Neuronal stem cell (in vitro differentiated cells): ENCODE data around the gene CLIP1.

Experiments used
- DNase-seq: peaks from one replicate; pipeline ENCODE4 v3.0.0-alpha.2; 2013; ENCODE audit warnings: low spot score
- H2AFZ ChIP-seq: one replicate; pipeline ENCODE4 v1.6.1; 2013; ENCODE audit warnings: mild to moderate bottlenecking, low read length, inconsistent platforms
- H2AK5ac ChIP-seq: 2 replicates; pipeline ENCODE4 v1.6.1; 2013; ENCODE audit warnings: low read depth, mild to moderate bottlenecking, inconsistent platforms, low read length, moderate library complexity, mixed read lengths
- H2BK120ac ChIP-seq: 2 replicates; pipeline ENCODE4 v1.6.1; 2013; ENCODE audit warnings: low read depth, mild to moderate bottlenecking, inconsistent platforms, low read length, moderate library complexity, mixed read lengths
- H2BK12ac ChIP-seq: one replicate; pipeline ENCODE4 v1.6.1; 2013; ENCODE audit warnings: low read length, inconsistent platforms
- H2BK15ac ChIP-seq: 2 replicates; pipeline ENCODE4 v1.6.1; 2013; ENCODE audit warnings: mild to moderate bottlenecking, low read length, inconsistent platforms, mixed read lengths
- H2BK5ac ChIP-seq: one replicate; pipeline ENCODE4 v1.6.1; 2013; ENCODE audit warnings: inconsistent platforms, mild to moderate bottlenecking, low read length, moderate library complexity
- H3K14ac ChIP-seq: one replicate; pipeline ENCODE4 v1.6.1; 2013; ENCODE audit warnings: low read length, inconsistent platforms
- H3K18ac ChIP-seq: 2 replicates; pipeline ENCODE4 v1.6.1; 2013; ENCODE audit warnings: low read length, inconsistent platforms
- H3K23ac ChIP-seq: 2 replicates; pipeline ENCODE4 v1.6.1; 2013; ENCODE audit warnings: low read depth, mild to moderate bottlenecking, mixed read lengths, low read length, inconsistent platforms; ENCODE audit not compliant: poor library complexity
- H3K27ac ChIP-seq: replicated peaks from 3 replicates; pipeline ENCODE4 v1.5.1; 2013; ENCODE audit warnings: low read length, inconsistent platforms
- H3K27me3 ChIP-seq, 3 experiments: 2 replicates each; pipeline ENCODE4 v1.6.1; 2013; ENCODE audit warnings: low read length in 3 of 3, mild to moderate bottlenecking in 2 of 3, inconsistent platforms in 1 of 3, low read depth in 1 of 3, mixed read lengths in 1 of 3, moderate library complexity in 1 of 3; ENCODE audit not compliant: control insufficient read depth in 3 of 3, insufficient read depth in 3 of 3
- H3K36me3 ChIP-seq, 2 donors: replicated peaks in 1 of 2; 2 replicates each; pipeline ENCODE4 v1.6.1; 2013; ENCODE audit warnings: low read length in 2 of 2; ENCODE audit not compliant: control insufficient read depth in 2 of 2, insufficient read depth in 2 of 2
- H3K4ac ChIP-seq: 2 replicates; pipeline ENCODE4 v1.6.1; 2013; ENCODE audit warnings: inconsistent platforms, mild to moderate bottlenecking, low read length, moderate library complexity
- H3K4me1 ChIP-seq, 2 donors: 1 replicate in 1 of 2; 2 replicates in 1 of 2; pipeline ENCODE4 v1.6.1; 2013; ENCODE audit warnings: low read length in 2 of 2, low read depth in 1 of 2; ENCODE audit not compliant: control insufficient read depth in 2 of 2, insufficient read depth in 1 of 2
- H3K4me2 ChIP-seq: one replicate; pipeline ENCODE4 v1.6.1; 2013; ENCODE audit warnings: mild to moderate bottlenecking, low read length, inconsistent platforms; ENCODE audit not compliant: insufficient read depth, poor library complexity, severe bottlenecking
- H3K4me3 ChIP-seq, 2 donors: 2 replicates each; pipeline ENCODE4 v1.5.1; 2013; ENCODE audit warnings: low read length in 2 of 2, mild to moderate bottlenecking in 2 of 2, inconsistent platforms in 1 of 2, moderate library complexity in 1 of 2
- H3K79me1 ChIP-seq: one replicate; pipeline ENCODE4 v1.6.1; 2013; ENCODE audit warnings: low read depth, mild to moderate bottlenecking, inconsistent platforms, low read length, moderate library complexity
- H3K9ac ChIP-seq: one replicate; pipeline ENCODE4 v1.6.1; 2013; ENCODE audit warnings: mild to moderate bottlenecking, low read depth, low read length, inconsistent platforms; ENCODE audit not compliant: poor library complexity
- H3K9me3 ChIP-seq, 2 donors: replicated peaks in 1 of 2; 2 replicates each; pipeline versions ENCODE3 to v1.6.1; 2013; ENCODE audit warnings: low read length in 2 of 2, mild to moderate bottlenecking in 2 of 2, inconsistent platforms in 1 of 2, low read depth in 1 of 2, mixed read lengths in 1 of 2, moderate library complexity in 1 of 2; ENCODE audit not compliant: control insufficient read depth in 2 of 2, insufficient read depth in 1 of 2
- H4K8ac ChIP-seq: one replicate; pipeline ENCODE4 v1.6.1; 2013; ENCODE audit warnings: low read depth, mild to moderate bottlenecking, inconsistent platforms, low read length, moderate library complexity
- H4K91ac ChIP-seq: one replicate; pipeline ENCODE4 v1.6.1; 2013; ENCODE audit warnings: low read length, low read depth, mild to moderate bottlenecking, inconsistent platforms; ENCODE audit not compliant: poor library complexity
- WGBS, 2 donors: extraction: QIAGEN DNeasy Blood & Tissue Kit; methylation state at CpG; one replicate each; pipeline ENCODE4 v1.1.7; 2013; ENCODE audit warnings: missing lambda C conversion rate in 2 of 2, mixed read lengths in 1 of 2; ENCODE audit not compliant: insufficient read length in 2 of 2, insufficient replicate concordance in 1 of 2; ENCODE audit errors: extremely low coverage in 2 of 2; 5-methylcytosine and 5-hydroxymethylcytosine counted together

Gene CLIP1

GRCh38 chr12:122276242-122276641, 146.2 kb downstream of the CLIP1 start:
- H4K8ac ChIP-seq = no peak overlapping the region
- H2BK5ac ChIP-seq = no peak overlapping the region
- H3K27me3 ChIP-seq = no peaks in the 10 kb centered on the region
- no CpG with 5 or more reads among the region's 7 CpGs for WGBS, 2 donors
- peaks cover 8 to 87% of the 10 kb centered on the region in 2 donors for H3K36me3 ChIP-seq
- H2AFZ ChIP-seq = no peak overlapping the region
- H3K18ac ChIP-seq = no peak overlapping the region
- H2BK12ac ChIP-seq = no peak overlapping the region
- H2AK5ac ChIP-seq = no peak overlapping the region
- no peak overlapping the region for H3K4ac ChIP-seq
- H3K4me1 ChIP-seq = no peaks in the 10 kb centered on the region
- DNase-seq = no peak
- H3K23ac ChIP-seq = no peak overlapping the region
- H4K91ac ChIP-seq = no peak overlapping the region
- H3K4me3 ChIP-seq = no peak overlapping the region
- no peak overlapping the region for H2BK15ac ChIP-seq
- no peak overlapping the region for H3K4me2 ChIP-seq
- H3K27ac ChIP-seq = no peak overlapping the region
- H3K9me3 ChIP-seq = no peaks in the 10 kb centered on the region
- H3K14ac ChIP-seq = no peak overlapping the region
- H3K79me1 ChIP-seq = no peaks in the 10 kb centered on the region
- no peak overlapping the region for H3K9ac ChIP-seq
- H2BK120ac ChIP-seq = no peak overlapping the region

- Histone ChIP-seq H3K27me3 (no peaks in the 10 kb centered on the region), H3K4me3 (no peak overlapping the region), H4K91ac (no peak overlapping the region), H3K79me1 (no peaks in the 10 kb centered on the region), H2BK5ac (no peak overlapping the region), H3K4me1 (no peaks in the 10 kb centered on the region), H3K18ac (no peak overlapping the region), H3K23ac (no peak overlapping the region), H2BK120ac (no peak overlapping the region), H3K27ac (no peak overlapping the region), H3K9me3 (no peaks in the 10 kb centered on the region), H3K36me3 (peaks cover 8 to 85% of the 10 kb centered on the region in 2 donors), H3K4me2 (no peak overlapping the region), H2BK15ac (no peak overlapping the region), H2AFZ (no peak overlapping the region), H3K4ac (no peak overlapping the region), H3K9ac (no peak overlapping the region), H2BK12ac (no peak overlapping the region), H4K8ac (no peak overlapping the region), H2AK5ac (no peak overlapping the region), H3K14ac (no peak overlapping the region)
- no CpG with 5 or more reads among the region's 8 CpGs for WGBS, 2 donors
- no peak for DNase-seq
Measured at GRCh38 chr12:122275459-122275858, 147.0 kb downstream of the CLIP1 start.

- H2BK12ac ChIP-seq = no peak within 1 kb of the TSS
- peak within 1 kb of the TSS; percentile 86 for H3K18ac ChIP-seq
- peak within 1 kb of the TSS; percentile 90 to 99 for H3K4me3 ChIP-seq
- no peaks in the 10 kb centered on the region for H3K27me3 ChIP-seq
- H3K9ac ChIP-seq = peak within 1 kb of the TSS; percentile 97
- H3K27ac ChIP-seq = peak within 1 kb of the TSS; percentile 75
- peak within 1 kb of the TSS; percentile 88 for H4K8ac ChIP-seq
- no peak within 1 kb of the TSS for H3K14ac ChIP-seq
- H2AFZ ChIP-seq = peak within 1 kb of the TSS; percentile 95
- H4K91ac ChIP-seq = no peak within 1 kb of the TSS
- DNase-seq = peak; percentile 98
- peak within 1 kb of the TSS; percentile 45 for H3K23ac ChIP-seq
- peaks cover 4 to 34% of the 10 kb centered on the region in 2 donors for H3K36me3 ChIP-seq
- no CpG with 5 or more reads among the region's 56 CpGs for WGBS, 2 donors
- H3K9me3 ChIP-seq = no peaks in the 10 kb centered on the region
- no peak within 1 kb of the TSS for H2BK5ac ChIP-seq
- peak within 1 kb of the TSS; percentile 79 for H3K4me2 ChIP-seq
- no peaks in the 10 kb centered on the region for H3K79me1 ChIP-seq
- H2BK120ac ChIP-seq = no peak within 1 kb of the TSS
- no peak within 1 kb of the TSS for H3K4ac ChIP-seq
- no peak within 1 kb of the TSS for H2AK5ac ChIP-seq
- H3K4me1 ChIP-seq = peaks cover 4 to 6% of the 10 kb centered on the region in 2 donors
- peak within 1 kb of the TSS; percentile 30 for H2BK15ac ChIP-seq
Measured at GRCh38 chr12:122266230-122266901, 156.1 kb downstream of the CLIP1 start, which contains the start of gene VPS33A. Gene VPS33A (minus strand): TSS chr12:122266494. CDS start chr12:122266408, 86 bp downstream.

DNA sequence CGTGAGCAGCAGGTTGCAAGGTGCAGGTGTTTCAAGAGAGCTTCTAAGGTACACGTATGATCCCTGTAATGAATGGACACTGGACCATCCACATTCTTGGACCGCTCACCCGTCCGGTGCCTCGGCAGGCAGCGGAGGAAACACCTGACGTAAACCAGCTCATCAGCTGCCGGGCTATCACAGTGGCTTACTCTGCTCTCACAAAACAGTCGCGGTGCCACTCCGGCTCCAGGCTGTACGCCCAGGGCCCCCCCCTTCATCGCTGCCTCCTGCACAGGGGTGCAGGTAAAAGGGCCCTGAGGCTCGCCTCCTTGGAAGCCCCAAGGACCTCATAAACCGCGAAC, 156.6 kb downstream of the CLIP1 start:
- no peaks in the 10 kb centered on the region for H3K79me1 ChIP-seq
- no peaks in the 10 kb centered on the region for H3K9me3 ChIP-seq
- no CpG with 5 or more reads among the region's 17 CpGs for WGBS, 2 donors
- no peaks in the 10 kb centered on the region for H3K27me3 ChIP-seq
- H4K91ac ChIP-seq = no peak overlapping the region
- no peak overlapping the region for H3K4ac ChIP-seq
- H3K4me3 ChIP-seq = peak overlapping the region; percentile 90 to 99
- no peak overlapping the region for H2AK5ac ChIP-seq
- H3K9ac ChIP-seq = peak overlapping the region; percentile 97
- DNase-seq = no peak
- H2BK5ac ChIP-seq = no peak overlapping the region
- peaks cover 8 to 36% of the 10 kb centered on the region in 2 donors for H3K36me3 ChIP-seq
- H3K14ac ChIP-seq = no peak overlapping the region
- H3K23ac ChIP-seq = peak overlapping the region; percentile 45
- H3K4me2 ChIP-seq = peak overlapping the region; percentile 79
- H4K8ac ChIP-seq = peak overlapping the region; percentile 88
- H2BK12ac ChIP-seq = no peak overlapping the region
- peak overlapping the region; percentile 73 for H3K27ac ChIP-seq
- H2AFZ ChIP-seq = peak overlapping the region; percentile 95
- peaks cover 4 to 6% of the 10 kb centered on the region in 2 donors for H3K4me1 ChIP-seq
- H2BK120ac ChIP-seq = no peak overlapping the region
- peak overlapping the region; percentile 86 for H3K18ac ChIP-seq
- H2BK15ac ChIP-seq = peak overlapping the region; percentile 30
